Measurements from ENCODE around the gene TMC3.

- TF ChIP-seq SP1 (CRISPR knock-in tag; IDR thresholded peaks at IDR 0.05) (no peak), MCM7 (IDR thresholded peaks at IDR 0.05) (no peak), ZNF766 (CRISPR knock-in tag; conservative IDR thresholded peaks at IDR 0.05) (no peak), MTF1 (CRISPR knock-in tag; IDR thresholded peaks at IDR 0.05; ENCODE audit: borderline replicate concordance) (no peak), SMAD4 (CRISPR knock-in tag; conservative IDR thresholded peaks at IDR 0.05) (no peak), POLR2A (conservative IDR thresholded peaks at IDR 0.05) (no peak), ZNF639 (CRISPR knock-in tag; conservative IDR thresholded peaks at IDR 0.05 in 1 of 2, IDR thresholded peaks at IDR 0.05 in 1 of 2) (no peak), RFX5 (IDR thresholded peaks at IDR 0.05; ENCODE audit: low read depth, low read length) (no peak)
- TF ChIP-seq, protein P1, sequence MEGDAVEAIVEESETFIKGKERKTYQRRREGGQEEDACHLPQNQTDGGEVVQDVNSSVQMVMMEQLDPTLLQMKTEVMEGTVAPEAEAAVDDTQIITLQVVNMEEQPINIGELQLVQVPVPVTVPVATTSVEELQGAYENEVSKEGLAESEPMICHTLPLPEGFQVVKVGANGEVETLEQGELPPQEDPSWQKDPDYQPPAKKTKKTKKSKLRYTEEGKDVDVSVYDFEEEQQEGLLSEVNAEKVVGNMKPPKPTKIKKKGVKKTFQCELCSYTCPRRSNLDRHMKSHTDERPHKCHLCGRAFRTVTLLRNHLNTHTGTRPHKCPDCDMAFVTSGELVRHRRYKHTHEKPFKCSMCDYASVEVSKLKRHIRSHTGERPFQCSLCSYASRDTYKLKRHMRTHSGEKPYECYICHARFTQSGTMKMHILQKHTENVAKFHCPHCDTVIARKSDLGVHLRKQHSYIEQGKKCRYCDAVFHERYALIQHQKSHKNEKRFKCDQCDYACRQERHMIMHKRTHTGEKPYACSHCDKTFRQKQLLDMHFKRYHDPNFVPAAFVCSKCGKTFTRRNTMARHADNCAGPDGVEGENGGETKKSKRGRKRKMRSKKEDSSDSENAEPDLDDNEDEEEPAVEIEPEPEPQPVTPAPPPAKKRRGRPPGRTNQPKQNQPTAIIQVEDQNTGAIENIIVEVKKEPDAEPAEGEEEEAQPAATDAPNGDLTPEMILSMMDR (IDR thresholded peaks at IDR 0.05 in 2 of 3, conservative IDR thresholded peaks at IDR 0.05 in 1 of 3; ENCODE audit: insufficient read depth in 2 of 3, low read depth in 1 of 3, low read length in 3 of 3), result no peak
- TF ChIP-seq, protein P2, sequence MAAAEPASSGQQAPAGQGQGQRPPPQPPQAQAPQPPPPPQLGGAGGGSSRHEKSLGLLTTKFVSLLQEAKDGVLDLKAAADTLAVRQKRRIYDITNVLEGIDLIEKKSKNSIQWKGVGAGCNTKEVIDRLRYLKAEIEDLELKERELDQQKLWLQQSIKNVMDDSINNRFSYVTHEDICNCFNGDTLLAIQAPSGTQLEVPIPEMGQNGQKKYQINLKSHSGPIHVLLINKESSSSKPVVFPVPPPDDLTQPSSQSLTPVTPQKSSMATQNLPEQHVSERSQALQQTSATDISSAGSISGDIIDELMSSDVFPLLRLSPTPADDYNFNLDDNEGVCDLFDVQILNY (CRISPR knock-in tag; IDR thresholded peaks at IDR 0.05), result no peak
- TF ChIP-seq, protein P3, sequence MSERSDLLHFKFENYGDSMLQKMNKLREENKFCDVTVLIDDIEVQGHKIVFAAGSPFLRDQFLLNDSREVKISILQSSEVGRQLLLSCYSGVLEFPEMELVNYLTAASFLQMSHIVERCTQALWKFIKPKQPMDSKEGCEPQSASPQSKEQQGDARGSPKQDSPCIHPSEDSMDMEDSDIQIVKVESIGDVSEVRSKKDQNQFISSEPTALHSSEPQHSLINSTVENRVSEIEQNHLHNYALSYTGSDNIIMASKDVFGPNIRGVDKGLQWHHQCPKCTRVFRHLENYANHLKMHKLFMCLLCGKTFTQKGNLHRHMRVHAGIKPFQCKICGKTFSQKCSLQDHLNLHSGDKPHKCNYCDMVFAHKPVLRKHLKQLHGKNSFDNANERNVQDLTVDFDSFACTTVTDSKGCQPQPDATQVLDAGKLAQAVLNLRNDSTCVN (CRISPR knock-in tag; IDR thresholded peaks at IDR 0.05), result no peak
- TF ChIP-seq, protein P4, sequence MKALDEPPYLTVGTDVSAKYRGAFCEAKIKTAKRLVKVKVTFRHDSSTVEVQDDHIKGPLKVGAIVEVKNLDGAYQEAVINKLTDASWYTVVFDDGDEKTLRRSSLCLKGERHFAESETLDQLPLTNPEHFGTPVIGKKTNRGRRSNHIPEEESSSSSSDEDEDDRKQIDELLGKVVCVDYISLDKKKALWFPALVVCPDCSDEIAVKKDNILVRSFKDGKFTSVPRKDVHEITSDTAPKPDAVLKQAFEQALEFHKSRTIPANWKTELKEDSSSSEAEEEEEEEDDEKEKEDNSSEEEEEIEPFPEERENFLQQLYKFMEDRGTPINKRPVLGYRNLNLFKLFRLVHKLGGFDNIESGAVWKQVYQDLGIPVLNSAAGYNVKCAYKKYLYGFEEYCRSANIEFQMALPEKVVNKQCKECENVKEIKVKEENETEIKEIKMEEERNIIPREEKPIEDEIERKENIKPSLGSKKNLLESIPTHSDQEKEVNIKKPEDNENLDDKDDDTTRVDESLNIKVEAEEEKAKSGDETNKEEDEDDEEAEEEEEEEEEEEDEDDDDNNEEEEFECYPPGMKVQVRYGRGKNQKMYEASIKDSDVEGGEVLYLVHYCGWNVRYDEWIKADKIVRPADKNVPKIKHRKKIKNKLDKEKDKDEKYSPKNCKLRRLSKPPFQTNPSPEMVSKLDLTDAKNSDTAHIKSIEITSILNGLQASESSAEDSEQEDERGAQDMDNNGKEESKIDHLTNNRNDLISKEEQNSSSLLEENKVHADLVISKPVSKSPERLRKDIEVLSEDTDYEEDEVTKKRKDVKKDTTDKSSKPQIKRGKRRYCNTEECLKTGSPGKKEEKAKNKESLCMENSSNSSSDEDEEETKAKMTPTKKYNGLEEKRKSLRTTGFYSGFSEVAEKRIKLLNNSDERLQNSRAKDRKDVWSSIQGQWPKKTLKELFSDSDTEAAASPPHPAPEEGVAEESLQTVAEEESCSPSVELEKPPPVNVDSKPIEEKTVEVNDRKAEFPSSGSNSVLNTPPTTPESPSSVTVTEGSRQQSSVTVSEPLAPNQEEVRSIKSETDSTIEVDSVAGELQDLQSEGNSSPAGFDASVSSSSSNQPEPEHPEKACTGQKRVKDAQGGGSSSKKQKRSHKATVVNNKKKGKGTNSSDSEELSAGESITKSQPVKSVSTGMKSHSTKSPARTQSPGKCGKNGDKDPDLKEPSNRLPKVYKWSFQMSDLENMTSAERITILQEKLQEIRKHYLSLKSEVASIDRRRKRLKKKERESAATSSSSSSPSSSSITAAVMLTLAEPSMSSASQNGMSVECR (CRISPR knock-in tag; IDR thresholded peaks at IDR 0.05), result no peak
Observed at GRCh38 chr15:81312790-81313543, 61.0 kb downstream of the TMC3 start.
